Testis (tissue), 3 donors: Measurements from ENCODE around the gene KRTAP19-7. TPM values are rescaled to one million over a fixed set of nuclear protein-coding genes. Genes with fewer than 3 reads are reported as not detected.

ENCODE experiments used
- polyA plus RNA-seq: library from polyadenylated mRNA; stranded (reverse); fragments of 350-450 nt; fragmentation: Illumina TruSeq; extraction: RNeasy Lipid Tissue Mini Kit (QIAGEN cat#74804); gene quantifications from one replicate; pipeline ENCODE4 v1.2.3, GENCODE V29; 2014; ENCODE audit warnings: low read depth, low replicate concordance; ENCODE audit not compliant: insufficient read depth
- small RNA-seq, 2 donors: library from RNA; depleted of rRNA; stranded (forward); fragments of <200 nt; gene quantifications; one replicate each; pipeline ENCODE3, GENCODE V24; 2016
- total RNA-seq, 2 donors: library from RNA; depleted of rRNA; stranded (reverse); fragments of >200 nt; gene quantifications; one replicate each; pipeline ENCODE4 v1.2.3, GENCODE V29; 2016

Gene KRTAP19-7
- total and polyA plus RNA-seq, 3 donors from 2014 or later, result not detected

Small RNA genes within 50 kb of the gene (small RNA-seq; reads per million reads assigned to genes)
- 0 reads per million in 2 donors for gene AP000567.1
- 0 reads per million in 2 donors for gene KRTAP19-10P
- 0 reads per million in 2 donors for gene KRTAP19-11P
- gene KRTAP22-1, result 0 reads per million in 2 donors
- gene KRTAP22-2, result 0 reads per million in 2 donors

Other genes with a start within 250 kb of the KRTAP19-7 start
- under 1 TPM in 1 of 2 donors, not detected in 1; 0.37 TPM for gene KRTAP26-1, start 241.0 kb downstream of the KRTAP19-7 start, total RNA-seq
- gene KRTAP26-1, start 241.0 kb downstream of the KRTAP19-7 start, polyA plus RNA-seq, result not detected
- gene KRTAP27-1, start 223.6 kb downstream of the KRTAP19-7 start, total RNA-seq, result not detected
- not detected for gene KRTAP27-1, start 223.6 kb downstream of the KRTAP19-7 start, polyA plus RNA-seq
- not detected for gene KRTAP23-1, start 212.7 kb downstream of the KRTAP19-7 start, total RNA-seq
- not detected for gene KRTAP23-1, start 212.7 kb downstream of the KRTAP19-7 start, polyA plus RNA-seq
- not detected for gene KRTAP13-2, start 189.0 kb downstream of the KRTAP19-7 start, total RNA-seq
- gene KRTAP13-2, start 189.0 kb downstream of the KRTAP19-7 start, polyA plus RNA-seq, result not detected
- not detected for gene KRTAP13-1, start 165.3 kb downstream of the KRTAP19-7 start, total RNA-seq
- not detected for gene KRTAP13-1, start 165.3 kb downstream of the KRTAP19-7 start, polyA plus RNA-seq
- not detected for gene KRTAP13-3, start 135.4 kb downstream of the KRTAP19-7 start, total RNA-seq
- not detected for gene KRTAP13-3, start 135.4 kb downstream of the KRTAP19-7 start, polyA plus RNA-seq
- not detected for gene KRTAP13-4, start 131.1 kb downstream of the KRTAP19-7 start, total RNA-seq
- gene KRTAP13-4, start 131.1 kb downstream of the KRTAP19-7 start, polyA plus RNA-seq, result not detected
- not detected for gene KRTAP15-1, start 121.0 kb downstream of the KRTAP19-7 start, total RNA-seq
- not detected for gene KRTAP15-1, start 121.0 kb downstream of the KRTAP19-7 start, polyA plus RNA-seq
- not detected for gene KRTAP19-1, start 80.9 kb downstream of the KRTAP19-7 start, total RNA-seq
- gene KRTAP19-1, start 80.9 kb downstream of the KRTAP19-7 start, polyA plus RNA-seq, result not detected
- gene KRTAP19-2, start 73.9 kb downstream of the KRTAP19-7 start, total RNA-seq, result not detected
- not detected for gene KRTAP19-2, start 73.9 kb downstream of the KRTAP19-7 start, polyA plus RNA-seq
- not detected for gene KRTAP19-3, start 69.3 kb downstream of the KRTAP19-7 start, total RNA-seq
- gene KRTAP19-3, start 69.3 kb downstream of the KRTAP19-7 start, polyA plus RNA-seq, result not detected
- not detected for gene KRTAP19-4, start 64.1 kb downstream of the KRTAP19-7 start, total RNA-seq
- gene KRTAP19-4, start 64.1 kb downstream of the KRTAP19-7 start, polyA plus RNA-seq, result not detected
- gene KRTAP19-5, start 59.2 kb downstream of the KRTAP19-7 start, total RNA-seq, result not detected
- gene KRTAP19-5, start 59.2 kb downstream of the KRTAP19-7 start, polyA plus RNA-seq, result not detected
- not detected for gene KRTAP19-6, start 19.4 kb downstream of the KRTAP19-7 start, total RNA-seq
- not detected for gene KRTAP19-6, start 19.4 kb downstream of the KRTAP19-7 start, polyA plus RNA-seq
- gene KRTAP22-2, start 29.1 kb upstream of the KRTAP19-7 start, total RNA-seq, result not detected
- gene KRTAP22-2, start 29.1 kb upstream of the KRTAP19-7 start, polyA plus RNA-seq, result not detected
- 1 to 10 TPM in 1 of 2 donors, under 1 TPM in 1; 0.99 to 1.3 TPM for gene KRTAP6-3, start 31.1 kb upstream of the KRTAP19-7 start, total RNA-seq
- not detected for gene KRTAP6-3, start 31.1 kb upstream of the KRTAP19-7 start, polyA plus RNA-seq
- gene KRTAP6-2, start 37.6 kb upstream of the KRTAP19-7 start, total RNA-seq, result not detected
- gene KRTAP6-2, start 37.6 kb upstream of the KRTAP19-7 start, polyA plus RNA-seq, result not detected
- gene KRTAP22-1, start 39.8 kb upstream of the KRTAP19-7 start, total RNA-seq, result not detected
- gene KRTAP22-1, start 39.8 kb upstream of the KRTAP19-7 start, polyA plus RNA-seq, result not detected
- not detected for gene KRTAP6-1, start 52.6 kb upstream of the KRTAP19-7 start, total RNA-seq
- gene KRTAP6-1, start 52.6 kb upstream of the KRTAP19-7 start, polyA plus RNA-seq, result not detected
- gene KRTAP20-1, start 55.1 kb upstream of the KRTAP19-7 start, total RNA-seq, result not detected
- gene KRTAP20-1, start 55.1 kb upstream of the KRTAP19-7 start, polyA plus RNA-seq, result not detected
- gene KRTAP20-4, start 59.3 kb upstream of the KRTAP19-7 start, total RNA-seq, result not detected
- gene KRTAP20-4, start 59.3 kb upstream of the KRTAP19-7 start, polyA plus RNA-seq, result not detected
- gene KRTAP20-2, start 73.9 kb upstream of the KRTAP19-7 start, total RNA-seq, result not detected
- not detected for gene KRTAP20-2, start 73.9 kb upstream of the KRTAP19-7 start, polyA plus RNA-seq
- gene KRTAP20-3, start 81.5 kb upstream of the KRTAP19-7 start, total RNA-seq, result not detected
- gene KRTAP20-3, start 81.5 kb upstream of the KRTAP19-7 start, polyA plus RNA-seq, result not detected
- gene KRTAP21-3, start 157.5 kb upstream of the KRTAP19-7 start, total RNA-seq, result not detected
- gene KRTAP21-3, start 157.5 kb upstream of the KRTAP19-7 start, polyA plus RNA-seq, result not detected
- gene KRTAP21-2, start 185.9 kb upstream of the KRTAP19-7 start, total RNA-seq, result 1 to 10 TPM in 1 of 2 donors, not detected in 1; 1.4 TPM
- 2.5 TPM for gene KRTAP21-2, start 185.9 kb upstream of the KRTAP19-7 start, polyA plus RNA-seq
- gene KRTAP21-1, start 194.1 kb upstream of the KRTAP19-7 start, total RNA-seq, result not detected
- gene KRTAP21-1, start 194.1 kb upstream of the KRTAP19-7 start, polyA plus RNA-seq, result not detected